ENCODE measurements around the gene C9orf43. TPM values are rescaled to one million over a fixed set of nuclear protein-coding genes. Genes with fewer than 3 reads are reported as not detected.

C9orf43 gene
- total and polyA plus RNA-seq, 10 of the 15 experiments (the other 5 are each of a cell fraction or from before 2014, with no cell fraction given): 0.08 to 0.79 (median 0.55) TPM

DNA sequence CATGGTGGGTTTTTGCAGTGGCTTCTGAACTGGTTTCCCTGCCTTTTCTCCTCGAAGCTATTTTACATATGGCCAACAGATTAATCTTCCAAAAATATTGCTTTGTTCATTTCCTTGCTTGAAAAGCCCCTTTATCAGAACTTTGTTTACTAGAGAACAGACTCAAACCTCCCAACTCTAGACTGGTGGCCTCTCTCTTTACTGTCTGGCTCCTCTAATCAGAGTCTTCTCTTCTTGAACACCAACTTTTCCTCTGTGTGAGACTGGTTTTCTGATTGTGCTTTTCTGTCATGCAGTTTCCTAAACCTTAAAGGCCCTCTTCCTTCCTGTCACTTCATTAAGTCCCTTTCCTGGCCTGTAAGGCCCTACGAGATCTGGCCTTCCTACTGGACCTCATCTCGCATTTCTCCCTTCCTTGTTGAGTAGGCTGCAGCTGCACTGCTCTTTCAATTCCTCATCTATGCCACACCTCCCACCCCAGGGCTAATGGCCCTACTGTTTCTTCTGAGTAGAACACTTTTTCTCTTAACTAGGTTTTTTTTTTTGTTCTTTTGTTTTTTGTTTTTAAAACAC lies 5.7 kb downstream of the C9orf43 start (continued):
- TF ChIP-seq, protein P1, sequence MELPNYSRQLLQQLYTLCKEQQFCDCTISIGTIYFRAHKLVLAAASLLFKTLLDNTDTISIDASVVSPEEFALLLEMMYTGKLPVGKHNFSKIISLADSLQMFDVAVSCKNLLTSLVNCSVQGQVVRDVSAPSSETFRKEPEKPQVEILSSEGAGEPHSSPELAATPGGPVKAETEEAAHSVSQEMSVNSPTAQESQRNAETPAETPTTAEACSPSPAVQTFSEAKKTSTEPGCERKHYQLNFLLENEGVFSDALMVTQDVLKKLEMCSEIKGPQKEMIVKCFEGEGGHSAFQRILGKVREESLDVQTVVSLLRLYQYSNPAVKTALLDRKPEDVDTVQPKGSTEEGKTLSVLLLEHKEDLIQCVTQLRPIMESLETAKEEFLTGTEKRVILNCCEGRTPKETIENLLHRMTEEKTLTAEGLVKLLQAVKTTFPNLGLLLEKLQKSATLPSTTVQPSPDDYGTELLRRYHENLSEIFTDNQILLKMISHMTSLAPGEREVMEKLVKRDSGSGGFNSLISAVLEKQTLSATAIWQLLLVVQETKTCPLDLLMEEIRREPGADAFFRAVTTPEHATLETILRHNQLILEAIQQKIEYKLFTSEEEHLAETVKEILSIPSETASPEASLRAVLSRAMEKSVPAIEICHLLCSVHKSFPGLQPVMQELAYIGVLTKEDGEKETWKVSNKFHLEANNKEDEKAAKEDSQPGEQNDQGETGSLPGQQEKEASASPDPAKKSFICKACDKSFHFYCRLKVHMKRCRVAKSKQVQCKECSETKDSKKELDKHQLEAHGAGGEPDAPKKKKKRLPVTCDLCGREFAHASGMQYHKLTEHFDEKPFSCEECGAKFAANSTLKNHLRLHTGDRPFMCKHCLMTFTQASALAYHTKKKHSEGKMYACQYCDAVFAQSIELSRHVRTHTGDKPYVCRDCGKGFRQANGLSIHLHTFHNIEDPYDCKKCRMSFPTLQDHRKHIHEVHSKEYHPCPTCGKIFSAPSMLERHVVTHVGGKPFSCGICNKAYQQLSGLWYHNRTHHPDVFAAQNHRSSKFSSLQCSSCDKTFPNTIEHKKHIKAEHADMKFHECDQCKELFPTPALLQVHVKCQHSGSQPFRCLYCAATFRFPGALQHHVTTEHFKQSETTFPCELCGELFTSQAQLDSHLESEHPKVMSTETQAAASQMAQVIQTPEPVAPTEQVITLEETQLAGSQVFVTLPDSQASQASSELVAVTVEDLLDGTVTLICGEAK (IDR thresholded peaks at IDR 0.05; ENCODE audit: borderline replicate concordance): no peak
- TF ChIP-seq ZSCAN29 (IDR thresholded peaks at IDR 0.05): no peak
- no peak for TF ChIP-seq CREB1 (IDR thresholded peaks at IDR 0.05; ENCODE audit: low read depth)
- TF ChIP-seq NBN (IDR thresholded peaks at IDR 0.05): peak; percentile 69; the same call in 1 of the 2 replicates
- TF ChIP-seq ZNF24 (IDR thresholded peaks at IDR 0.05): peak; percentile 87
- no peak for TF ChIP-seq SREBF2 (IDR thresholded peaks at IDR 0.05; ENCODE audit: low read length)
- TF ChIP-seq TAF1 (IDR thresholded peaks at IDR 0.05; ENCODE audit: borderline replicate concordance, low read depth, low read length): peak; percentile 39; the same call in 1 of the 2 replicates
- no peak for TF ChIP-seq CHD1 (IDR thresholded peaks at IDR 0.05; ENCODE audit: low read depth, low read length)
- TF ChIP-seq SP1 (IDR thresholded peaks at IDR 0.05; ENCODE audit: low read depth, low read length): no peak
- TF ChIP-seq CEBPB (IDR thresholded peaks at IDR 0.05; ENCODE audit: borderline replicate concordance in 1 of 2, low read depth in 2 of 2, low read length in 2 of 2): no peak
- TF ChIP-seq ZBTB11 (CRISPR knock-in tag; IDR thresholded peaks at IDR 0.05): no peak
- TF ChIP-seq, protein P2, sequence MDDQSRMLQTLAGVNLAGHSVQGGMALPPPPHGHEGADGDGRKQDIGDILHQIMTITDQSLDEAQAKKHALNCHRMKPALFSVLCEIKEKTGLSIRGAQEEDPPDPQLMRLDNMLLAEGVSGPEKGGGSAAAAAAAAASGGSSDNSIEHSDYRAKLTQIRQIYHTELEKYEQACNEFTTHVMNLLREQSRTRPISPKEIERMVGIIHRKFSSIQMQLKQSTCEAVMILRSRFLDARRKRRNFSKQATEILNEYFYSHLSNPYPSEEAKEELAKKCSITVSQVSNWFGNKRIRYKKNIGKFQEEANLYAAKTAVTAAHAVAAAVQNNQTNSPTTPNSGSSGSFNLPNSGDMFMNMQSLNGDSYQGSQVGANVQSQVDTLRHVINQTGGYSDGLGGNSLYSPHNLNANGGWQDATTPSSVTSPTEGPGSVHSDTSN (IDR thresholded peaks at IDR 0.05; ENCODE audit: insufficient replicate concordance, low read depth, low read length): no peak
- TF ChIP-seq EZH2 (IDR thresholded peaks at IDR 0.05; ENCODE audit: borderline replicate concordance, control insufficient read depth, low read depth, low read length): no peak
- TF ChIP-seq JUNB (IDR thresholded peaks at IDR 0.05): no peak
- 0 out of 2 replicates have a peak, but pooled peaks have one; percentile 33 for TF ChIP-seq RCOR1 (conservative IDR thresholded peaks at IDR 0.05; ENCODE audit: low read depth, low read length)
- no peak for TF ChIP-seq TBL1XR1 (IDR thresholded peaks at IDR 0.05; ENCODE audit: low read depth, low read length)
- no peak for TF ChIP-seq HDAC6 (IDR thresholded peaks at IDR 0.05; ENCODE audit: unreplicated experiment)
- peak; percentile 89 for TF ChIP-seq SPI1 (IDR thresholded peaks at IDR 0.05; ENCODE audit: borderline replicate concordance, insufficient read depth, low read depth, low read length)
